Aorta (tissue), 5 donors: ENCODE measurements around the gene NPW. TPM values are rescaled to one million over a fixed set of nuclear protein-coding genes. Genes with fewer than 3 reads are reported as not detected.

Experiments used
- ATAC-seq: fragments of 200-7000 bp; cut with Tn5 transposase; one replicate; pipeline ENCODE4 v1.9.1; 2022; ENCODE audit warnings: moderate library complexity; ENCODE audit not compliant: low FRiP score
- DNase-seq, 2 donors: peaks; one replicate each; pipeline ENCODE4 v3.0.0-alpha.2; 2020
- H3K27ac ChIP-seq, 2 donors: one replicate each; pipeline ENCODE4 v1.5.1; 2013; ENCODE audit warnings: low read length in 2 of 2, mild to moderate bottlenecking in 2 of 2, moderate library complexity in 2 of 2, control low read depth in 1 of 2, inconsistent platforms in 1 of 2, low read depth in 1 of 2
- H3K27me3 ChIP-seq, 2 donors: one replicate each; pipeline ENCODE4 v1.6.1; 2013; ENCODE audit warnings: control low read depth in 1 of 2, low read length in 1 of 2, mild to moderate bottlenecking in 1 of 2, moderate library complexity in 1 of 2; ENCODE audit not compliant: insufficient read depth in 2 of 2, control insufficient read depth in 1 of 2
- H3K36me3 ChIP-seq, 2 donors: one replicate each; pipeline ENCODE4 v1.6.1; 2013; ENCODE audit warnings: control low read depth in 1 of 2, low read length in 1 of 2, mild to moderate bottlenecking in 1 of 2; ENCODE audit not compliant: insufficient read depth in 2 of 2, control insufficient read depth in 1 of 2
- H3K4me1 ChIP-seq, 2 donors: one replicate each; pipeline ENCODE4 v1.6.1; 2013; ENCODE audit warnings: low read length in 2 of 2, control low read depth in 1 of 2, mild to moderate bottlenecking in 1 of 2, moderate library complexity in 1 of 2; ENCODE audit not compliant: insufficient read depth in 2 of 2, control insufficient read depth in 1 of 2
- H3K4me3 ChIP-seq, 2 donors: one replicate each; pipeline ENCODE4 v1.5.1; 2013; ENCODE audit warnings: low read length in 2 of 2, control low read depth in 1 of 2, mild to moderate bottlenecking in 1 of 2
- H3K9me3 ChIP-seq: one replicate; pipeline ENCODE4 v1.6.1; 2013; ENCODE audit warnings: mild to moderate bottlenecking, low read length; ENCODE audit not compliant: control insufficient read depth
- WGBS, 2 donors: extraction: QIAGEN DNeasy Blood & Tissue Kit; methylation state at CpG; one replicate each; pipeline ENCODE4 v1.1.7; 2013; 5-methylcytosine and 5-hydroxymethylcytosine counted together
- intact Hi-C, 2 donors: fragments of 100-400 bp; cut with DNase I; formaldehyde crosslinking; loops; one replicate each; pipeline versions ENCODE4 v1.14.2 to v1.15.0; 2022
- polyA plus RNA-seq, 2 donors: library from polyadenylated mRNA; stranded (reverse); fragments of 200-250 nt; gene quantifications; one replicate each; pipeline ENCODE4 v1.2.3, GENCODE V29; 2013
- total RNA-seq, 2 donors: library from RNA; stranded (reverse); fragmentation: NEBNext Ultra II Directional; extraction: Animal tissue kit (Norgen Biotek cat#: 25700); gene quantifications; one replicate each; pipeline ENCODE4 v1.2.1, GENCODE V29; 2021
- donor health status: healthy with polysubstance abuse.
- donor health status: Bipolar disorder and iron deficiency.
- donor health status: DM: no; HTN: no; CAD: no.
- donor health status: DM: no; HTN: no; CAD: no.
- donor health status: DM: yes; HTN: yes; CAD: no.

The NPW gene
- total and polyA plus RNA-seq, 4 donors: 0.56 to 1.2 TPM; not detected in 2

DNA sequence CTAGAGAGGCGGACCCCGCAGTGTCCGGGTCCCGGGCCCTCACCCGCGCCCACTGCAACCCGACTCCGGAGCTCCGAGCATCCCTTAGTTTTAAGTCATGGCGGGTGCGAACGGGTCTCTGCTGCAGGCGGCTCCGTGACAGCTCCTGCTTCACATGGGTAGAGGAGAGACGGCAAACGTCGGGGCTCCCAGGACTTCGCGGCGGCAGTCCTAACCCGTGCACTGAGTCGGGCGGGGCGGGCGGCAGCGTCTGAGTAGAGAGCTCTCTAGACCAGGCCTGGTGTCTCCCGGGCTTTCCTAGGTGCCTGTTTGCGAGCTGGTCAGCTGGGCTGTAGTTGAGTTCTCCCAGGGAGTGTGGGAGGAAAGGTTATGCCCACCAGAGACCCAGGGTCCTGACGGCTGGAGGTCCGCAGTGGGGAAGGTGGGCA is 28.5 kb downstream of the NPW start:
- intact Hi-C loops: no loop called here
- no peaks in the 10 kb centered on the region for H3K36me3 ChIP-seq
- DNase-seq (no peak), ATAC-seq (no peak)
- WGBS, 2 donors: 1 to 2% methylated on average over 30 of the region's 30 CpGs
- no peaks in the 10 kb centered on the region for H3K9me3 ChIP-seq
- H3K4me1 ChIP-seq: no peaks in the 10 kb centered on the region
- H3K27me3 ChIP-seq: no peaks in the 10 kb centered on the region
- no peak overlapping the region for H3K27ac ChIP-seq
- H3K4me3 ChIP-seq: peak overlapping the region; percentile 61 to 85

DNA sequence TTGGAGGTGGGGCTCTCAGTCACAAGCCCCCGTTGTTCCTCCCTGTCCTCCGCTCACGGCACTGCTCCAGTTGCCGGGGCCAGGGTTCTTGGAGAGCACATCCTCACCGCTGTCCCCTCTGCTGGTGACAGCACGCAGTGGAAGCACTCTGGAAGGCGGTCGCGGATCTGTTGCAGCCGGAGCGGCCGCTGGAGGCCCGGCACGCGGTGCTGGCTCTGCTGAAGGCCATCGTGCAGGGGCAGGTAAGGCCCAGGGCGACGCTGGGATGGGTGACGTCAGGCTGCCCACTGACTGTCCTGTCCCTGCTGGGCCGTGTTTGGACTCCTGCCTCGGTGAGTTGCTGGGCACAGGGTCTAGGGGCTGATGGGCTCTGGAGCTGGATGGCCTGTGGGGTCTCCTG is 33.6 kb downstream of the NPW start:
- no peaks in the 10 kb centered on the region for H3K27me3 ChIP-seq
- no peak overlapping the region for H3K4me3 ChIP-seq
- no peak for ATAC-seq
- intact Hi-C loops: no loop called here
- H3K4me1 ChIP-seq: no peaks in the 10 kb centered on the region
- WGBS, 2 donors: 93 to 94% methylated on average over 21 of the region's 21 CpGs
- H3K9me3 ChIP-seq: no peaks in the 10 kb centered on the region
- DNase-seq: no peak
- H3K36me3 ChIP-seq: peaks cover 0 to 6% of the 10 kb centered on the region in 2 donors
- no peak overlapping the region for H3K27ac ChIP-seq

DNA sequence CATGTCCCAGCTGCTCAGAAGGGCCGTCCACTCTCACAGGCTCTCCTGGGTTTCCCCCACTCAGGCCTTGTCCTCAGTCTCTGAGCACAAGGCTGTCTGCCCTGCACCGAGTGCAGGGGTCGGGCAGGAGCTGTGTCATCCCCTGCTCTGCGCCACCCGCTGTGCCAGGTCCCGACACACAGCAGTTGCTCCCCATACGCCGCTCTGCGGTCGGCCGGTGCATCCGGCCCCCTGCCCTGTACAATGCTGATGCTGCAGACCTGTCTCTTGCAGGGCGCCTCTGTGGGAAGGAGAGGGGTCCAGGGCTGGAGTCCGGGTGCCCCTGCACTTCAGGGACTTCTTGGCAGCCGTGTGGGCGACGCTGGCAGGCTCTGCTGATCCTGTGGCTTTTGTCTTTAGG is 34.3 kb downstream of the NPW start:
- no peaks in the 10 kb centered on the region for H3K9me3 ChIP-seq
- no peaks in the 10 kb centered on the region for H3K27me3 ChIP-seq
- H3K4me3 ChIP-seq: no peak overlapping the region
- WGBS, 2 donors: 91 to 95% methylated on average over 17 of the region's 17 CpGs
- H3K4me1 ChIP-seq: no peaks in the 10 kb centered on the region
- no peak for ATAC-seq
- H3K36me3 ChIP-seq: peaks cover 0 to 6% of the 10 kb centered on the region in 2 donors
- no peak for DNase-seq
- no peak overlapping the region for H3K27ac ChIP-seq
- intact Hi-C loops: no loop called here

DNA sequence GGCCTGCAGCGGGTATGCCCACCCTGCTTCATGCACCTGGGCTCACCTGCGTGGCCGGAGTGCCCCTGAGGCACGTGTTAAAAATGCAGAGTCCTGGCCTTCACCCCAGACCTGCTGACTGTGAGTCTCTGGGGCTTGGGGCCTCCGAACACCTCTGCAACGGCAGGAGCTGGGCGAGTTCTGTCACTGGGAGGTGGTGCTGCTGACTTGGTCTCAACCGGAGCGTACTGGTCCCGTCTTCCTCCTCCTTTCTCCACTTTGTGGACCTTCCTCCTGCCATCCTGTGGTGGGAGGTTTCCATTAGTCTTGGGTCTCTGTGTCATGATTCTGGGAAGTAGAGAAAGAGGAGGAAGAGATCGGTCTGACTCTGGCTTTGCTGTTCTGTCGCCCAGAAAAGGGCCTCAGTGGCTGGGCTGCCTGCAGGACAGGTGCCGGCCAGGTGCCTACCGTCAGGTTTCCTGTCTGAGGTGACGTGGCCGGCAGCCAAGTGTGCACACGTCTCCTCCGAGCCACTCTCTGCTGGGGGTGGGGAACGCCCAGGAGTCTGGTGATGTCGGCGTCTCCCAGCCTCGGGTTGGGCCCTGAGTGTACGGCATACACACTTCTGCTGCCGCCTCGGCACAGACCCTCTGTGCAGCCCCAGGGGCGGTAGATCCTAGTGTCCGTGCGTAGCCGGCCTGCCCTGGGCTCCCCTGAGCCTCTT is 35.1 kb downstream of the NPW start:
- DNase-seq (no peak), ATAC-seq (no peak)
- 88 to 89% methylated on average over 29 of the region's 29 CpGs for WGBS, 2 donors
- Histone ChIP-seq H3K4me1 (no peaks in the 10 kb centered on the region), H3K4me3 (no peak overlapping the region), H3K9me3 (no peaks in the 10 kb centered on the region), H3K27me3 (no peaks in the 10 kb centered on the region), H3K27ac (no peak overlapping the region), H3K36me3 (peaks cover 0 to 6% of the 10 kb centered on the region in 2 donors)
- intact Hi-C loops: no loop called here

DNA sequence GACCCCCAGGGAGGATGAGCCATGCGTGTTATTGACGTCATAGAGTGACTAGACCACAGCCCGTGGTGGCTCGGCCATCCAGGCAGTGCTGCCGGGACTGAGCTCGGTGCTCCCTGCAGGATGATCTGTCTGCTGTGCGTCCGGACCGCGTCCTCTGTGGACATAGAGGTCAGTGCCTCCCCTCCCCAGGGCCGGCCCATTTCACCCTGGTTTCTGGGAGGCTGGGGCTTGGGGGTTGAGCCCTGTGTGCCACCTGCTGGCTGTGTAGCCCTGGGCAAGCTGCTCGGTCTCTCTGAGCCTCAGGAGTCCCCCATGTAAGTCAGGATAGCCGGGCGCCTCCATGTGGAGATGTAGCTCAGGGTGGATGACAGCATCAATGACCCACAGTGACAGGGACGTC is 36.5 kb downstream of the NPW start:
- Histone ChIP-seq H3K36me3 (peaks cover 0 to 6% of the 10 kb centered on the region in 2 donors), H3K27me3 (no peaks in the 10 kb centered on the region), H3K4me1 (no peaks in the 10 kb centered on the region), H3K4me3 (no peak overlapping the region), H3K9me3 (no peaks in the 10 kb centered on the region), H3K27ac (no peak overlapping the region)
- no peak for DNase-seq
- ATAC-seq: no peak
- intact Hi-C loops: no loop called here
- WGBS, 2 donors: 73 to 76% methylated on average over 15 of the region's 15 CpGs

DNA sequence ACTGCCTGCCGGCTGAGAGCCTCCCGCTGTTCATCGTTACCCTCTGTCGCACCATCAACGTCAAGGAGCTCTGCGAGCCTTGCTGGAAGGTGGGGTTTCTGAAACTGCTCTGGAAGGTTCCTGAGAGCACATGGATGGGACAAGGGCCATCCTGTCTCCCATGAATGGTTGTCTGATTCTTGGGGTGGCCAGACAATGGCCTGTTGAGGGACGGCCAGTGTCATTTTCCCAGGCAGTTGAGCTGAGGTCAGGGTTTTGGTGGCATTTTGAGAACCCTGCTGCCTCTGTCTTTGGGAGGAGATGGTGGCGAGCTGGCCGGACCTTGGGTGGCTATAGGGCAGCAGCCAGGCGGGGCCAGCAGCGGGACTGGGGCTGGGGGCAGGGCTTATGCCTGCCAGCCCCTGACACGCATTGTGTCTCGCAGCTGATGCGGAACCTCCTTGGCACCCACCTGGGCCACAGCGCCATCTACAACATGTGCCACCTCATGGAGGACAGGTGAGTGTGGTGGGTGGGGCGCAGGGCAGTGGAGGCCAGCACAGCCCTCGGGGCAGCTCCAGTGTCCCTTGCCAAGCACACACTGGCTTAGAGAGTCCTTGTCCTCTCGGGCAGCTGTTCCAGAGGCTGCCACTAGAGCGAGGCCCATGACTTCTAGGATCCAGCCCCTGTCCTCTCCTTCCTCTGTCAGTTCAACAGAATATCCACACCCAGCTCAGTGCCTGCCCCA is 37.3 kb downstream of the NPW start:
- Histone ChIP-seq H3K4me3 (no peak overlapping the region), H3K27ac (no peak overlapping the region), H3K9me3 (no peaks in the 10 kb centered on the region), H3K4me1 (no peaks in the 10 kb centered on the region), H3K36me3 (peaks cover 0 to 6% of the 10 kb centered on the region in 2 donors), H3K27me3 (no peaks in the 10 kb centered on the region)
- DNase-seq (no peak), ATAC-seq (no peak)
- WGBS, 2 donors: 86 to 88% methylated on average over 19 of the region's 19 CpGs
- intact Hi-C loops: no loop called here

DNA sequence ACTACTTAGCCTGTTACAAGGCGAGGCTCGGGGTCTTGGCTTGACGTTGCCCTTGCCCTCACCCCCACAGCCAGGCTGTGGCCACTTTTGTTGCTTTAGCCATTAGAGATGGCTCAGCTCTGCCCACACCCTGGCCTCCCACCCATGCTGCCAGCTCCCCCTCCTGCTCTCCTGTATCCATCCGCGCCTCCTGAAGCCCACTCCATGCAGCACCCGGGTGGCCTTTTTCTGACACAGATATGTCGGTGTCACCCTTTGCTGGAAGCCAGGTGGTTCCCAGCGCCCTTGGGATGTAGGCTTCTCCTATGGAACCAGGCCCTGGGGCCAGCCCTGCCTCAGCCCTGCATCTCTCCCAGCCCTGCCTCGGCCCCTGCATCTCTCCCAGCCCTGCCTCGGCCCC is 37.9 kb downstream of the NPW start:
- Histone ChIP-seq H3K27ac (no peak overlapping the region), H3K27me3 (no peaks in the 10 kb centered on the region), H3K4me3 (no peak overlapping the region), H3K4me1 (no peaks in the 10 kb centered on the region), H3K36me3 (peaks cover 0 to 6% of the 10 kb centered on the region in 2 donors), H3K9me3 (no peaks in the 10 kb centered on the region)
- DNase-seq: no peak
- 89 to 92% methylated on average over 10 of the region's 10 CpGs for WGBS, 2 donors
- intact Hi-C loops: no loop called here
- ATAC-seq: no peak

DNA sequence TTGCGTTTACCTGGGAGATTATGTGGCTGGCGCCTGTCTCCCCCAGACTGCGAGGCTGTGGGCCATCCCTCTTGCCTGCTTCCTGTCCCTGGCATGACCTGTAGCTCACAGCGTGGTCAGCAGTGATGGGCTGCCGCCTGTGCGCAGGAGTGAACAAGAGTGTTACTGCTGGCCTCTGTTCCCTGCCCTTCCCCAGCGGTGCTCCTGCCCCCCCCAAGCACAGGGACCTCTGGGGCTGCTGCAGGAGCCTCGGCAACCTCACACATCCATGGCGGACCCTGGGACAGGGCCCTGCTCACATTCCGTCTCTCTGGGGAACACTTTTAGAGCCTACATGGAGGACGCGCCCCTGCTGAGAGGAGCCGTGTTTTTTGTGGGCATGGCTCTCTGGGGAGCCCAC is 38.8 kb downstream of the NPW start:
- 84 to 87% methylated on average over 13 of the region's 13 CpGs for WGBS, 2 donors
- H3K9me3 ChIP-seq: no peaks in the 10 kb centered on the region
- intact Hi-C loops: no loop called here
- ATAC-seq (no peak), DNase-seq (no peak)
- no peaks in the 10 kb centered on the region for H3K27me3 ChIP-seq
- H3K27ac ChIP-seq: no peak overlapping the region
- peaks cover 0 to 7% of the 10 kb centered on the region in 2 donors for H3K36me3 ChIP-seq
- H3K4me3 ChIP-seq: no peak overlapping the region
- no peaks in the 10 kb centered on the region for H3K4me1 ChIP-seq

DNA sequence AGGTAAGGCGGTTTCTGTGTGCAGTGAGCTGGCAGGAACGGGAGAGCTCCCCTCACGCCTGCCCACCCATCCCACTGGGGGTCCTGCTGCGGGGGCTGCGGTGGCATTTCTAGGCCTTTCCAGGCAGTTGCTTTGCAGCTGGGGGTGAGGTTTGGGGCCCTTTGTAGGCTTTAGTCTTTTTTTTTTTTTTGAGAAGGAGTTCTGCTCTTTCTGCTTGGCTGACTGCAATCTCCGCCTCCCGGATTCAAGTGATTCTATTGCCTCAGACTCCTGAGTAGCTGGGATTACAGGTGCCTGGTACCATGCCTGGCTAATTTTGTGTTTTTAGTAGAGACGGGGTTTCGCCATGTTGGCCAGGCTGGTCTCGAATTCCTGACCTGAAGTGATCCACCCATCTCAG is 39.3 kb downstream of the NPW start:
- H3K4me3 ChIP-seq: no peak overlapping the region
- H3K27ac ChIP-seq: no peak overlapping the region
- H3K9me3 ChIP-seq: no peaks in the 10 kb centered on the region
- WGBS, 2 donors: 94 to 95% methylated on average over 10 of the region's 10 CpGs
- intact Hi-C loops: no loop called here
- no peaks in the 10 kb centered on the region for H3K4me1 ChIP-seq
- no peaks in the 10 kb centered on the region for H3K27me3 ChIP-seq
- peaks cover 0 to 4% of the 10 kb centered on the region in 2 donors for H3K36me3 ChIP-seq
- ATAC-seq (no peak), DNase-seq (no peak)
